Measurements from ENCODE around the gene KLHL7. TPM values are rescaled to one million over a fixed set of nuclear protein-coding genes. Genes with fewer than 3 reads are reported as not detected.

The KLHL7 gene
- total RNA-seq, 1 experiment from 2014 or later = 20.6 TPM

- no TSS peak for BruUV-seq (replicated peaks)
- intact Hi-C loops (cut with micrococcal nuclease) = no loop called here
- no peak for TF ChIP-seq CEBPB (IDR thresholded peaks at IDR 0.05; ENCODE audit: low read depth)
- TF ChIP-seq, protein P1, sequence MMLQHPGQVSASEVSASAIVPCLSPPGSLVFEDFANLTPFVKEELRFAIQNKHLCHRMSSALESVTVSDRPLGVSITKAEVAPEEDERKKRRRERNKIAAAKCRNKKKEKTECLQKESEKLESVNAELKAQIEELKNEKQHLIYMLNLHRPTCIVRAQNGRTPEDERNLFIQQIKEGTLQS (IDR thresholded peaks at IDR 0.05) = no peak
- TF ChIP-seq POLR2AphosphoS5 (IDR thresholded peaks at IDR 0.05; ENCODE audit: low read depth, low read length) = no peak
- TF ChIP-seq ZFX (IDR thresholded peaks at IDR 0.05) = no peak
- Histone ChIP-seq H3K27me3 (ENCODE audit: insufficient read depth, low read length) (no peaks in the 10 kb centered on the region), H3K9ac (ENCODE audit: low read length) (no peak overlapping the region), H3K4me2 (ENCODE audit: low read length) (no peak overlapping the region), H3K79me2 (ENCODE audit: insufficient read depth, low read length) (no peaks in the 10 kb centered on the region), H3K27ac (ENCODE audit: low read depth, low read length) (no peak overlapping the region), H2AFZ (ENCODE audit: low read depth, low read length, poor library complexity, severe bottlenecking) (no peak overlapping the region), H3K36me3 (ENCODE audit: control insufficient read depth in 1 of 2, insufficient read depth in 2 of 2, low read length in 2 of 2) (no peaks in the 10 kb centered on the region), H4K20me1 (ENCODE audit: insufficient read depth) (no peaks in the 10 kb centered on the region), H3K4me3 (replicated peaks in 1 of 2; ENCODE audit: low read depth in 1 of 2, low read length in 2 of 2) (no peak overlapping the region), H3K9me3 (ENCODE audit: control insufficient read depth in 1 of 2, insufficient read depth in 1 of 2, low read depth in 1 of 2, low read length in 2 of 2) (no peaks in the 10 kb centered on the region; a peak in 1 of 4 replicates), H3K4me1 (ENCODE audit: control insufficient read depth in 1 of 2, insufficient read depth in 2 of 2, low read length in 2 of 2) (no peaks in the 10 kb centered on the region), H3K9me2 (ENCODE audit: insufficient read depth) (no peaks in the 10 kb centered on the region)
- CTCF ChIA-PET = no interaction called here
- ATAC-seq (no peak), DNase-seq (ENCODE audit: low read depth, low spot score) (no peak)
- POLR2A ChIA-PET = no interaction called here
- RAD21 ChIA-PET (ENCODE audit: low non-redundant PET in 1 of 2, low total read pairs in 2 of 2, uncharacterized antibody in 2 of 2, unreplicated experiment in 2 of 2) = no interaction called here
These were observed 12.0 kb upstream of the KLHL7 start for GRCh38 chr7:23093546-23093945.

DNA sequence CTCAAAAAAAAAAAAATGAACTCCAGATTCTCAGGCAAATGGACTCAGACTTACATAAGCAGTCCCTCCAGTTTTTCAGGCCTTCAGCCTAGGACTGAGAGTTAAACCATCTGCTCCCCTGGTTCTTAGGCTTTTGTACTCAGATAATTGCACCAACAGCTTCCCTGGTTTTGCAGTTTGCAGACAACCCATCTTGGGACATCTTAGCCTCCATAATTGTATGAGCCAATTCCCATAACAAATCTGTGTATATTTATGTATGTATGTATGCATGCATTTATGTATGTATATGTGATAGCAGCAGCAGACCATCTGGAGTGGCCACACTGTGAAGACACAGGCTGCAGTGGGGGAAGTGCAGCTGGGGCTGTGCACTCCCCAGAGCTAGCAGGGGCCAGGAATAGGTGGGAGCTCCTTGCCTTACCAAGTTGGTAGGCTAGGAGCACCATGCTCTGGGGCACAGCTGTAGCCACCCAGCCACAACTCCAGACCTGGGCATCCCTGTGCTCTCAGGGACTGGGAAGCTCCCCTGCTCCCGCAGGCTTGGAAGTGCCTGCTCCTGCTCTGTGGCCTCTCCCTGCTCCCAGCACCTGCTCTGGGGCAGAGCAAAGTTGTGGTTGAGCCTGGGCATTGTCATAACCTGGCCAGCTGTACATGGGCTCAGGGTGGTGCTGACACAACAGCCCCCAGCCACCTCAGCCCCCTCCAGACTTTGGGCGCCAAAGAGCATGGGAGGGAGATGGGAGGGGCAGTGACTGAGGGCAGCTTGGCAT lies 8.9 kb upstream of the KLHL7 start:
- no peak for ATAC-seq
- Histone ChIP-seq H3K4me3 (replicated peaks in 1 of 2; ENCODE audit: low read depth in 1 of 2, low read length in 2 of 2) (no peak overlapping the region), H3K79me2 (ENCODE audit: insufficient read depth, low read length) (no peaks in the 10 kb centered on the region), H2AFZ (ENCODE audit: low read depth, low read length, poor library complexity, severe bottlenecking) (no peak overlapping the region), H3K9me3 (ENCODE audit: control insufficient read depth in 1 of 2, insufficient read depth in 1 of 2, low read depth in 1 of 2, low read length in 2 of 2) (no peaks in the 10 kb centered on the region; a peak in 1 of 4 replicates), H3K9me2 (ENCODE audit: insufficient read depth) (no peaks in the 10 kb centered on the region), H3K36me3 (ENCODE audit: control insufficient read depth in 1 of 2, insufficient read depth in 2 of 2, low read length in 2 of 2) (no peaks in the 10 kb centered on the region), H4K20me1 (ENCODE audit: insufficient read depth) (no peaks in the 10 kb centered on the region), H3K9ac (ENCODE audit: low read length) (no peak overlapping the region), H3K4me1 (ENCODE audit: control insufficient read depth in 1 of 2, insufficient read depth in 2 of 2, low read length in 2 of 2) (no peaks in the 10 kb centered on the region), H3K27me3 (ENCODE audit: insufficient read depth, low read length) (no peaks in the 10 kb centered on the region), H3K4me2 (ENCODE audit: low read length) (no peak overlapping the region), H3K27ac (ENCODE audit: low read depth, low read length) (no peak overlapping the region)
- intact Hi-C loops (cut with micrococcal nuclease) = no loop called here
- no peak for DNase-seq (ENCODE audit: low read depth, low spot score)
- CTCF ChIA-PET = interaction anchor here (1.1 kb wide), 1 partner anchor 11 kb away, joined by 3 read pairs; no protein-coding TSS in a partner anchor
- BruUV-seq (replicated peaks) = no TSS peak
- TF ChIP-seq, protein P2, sequence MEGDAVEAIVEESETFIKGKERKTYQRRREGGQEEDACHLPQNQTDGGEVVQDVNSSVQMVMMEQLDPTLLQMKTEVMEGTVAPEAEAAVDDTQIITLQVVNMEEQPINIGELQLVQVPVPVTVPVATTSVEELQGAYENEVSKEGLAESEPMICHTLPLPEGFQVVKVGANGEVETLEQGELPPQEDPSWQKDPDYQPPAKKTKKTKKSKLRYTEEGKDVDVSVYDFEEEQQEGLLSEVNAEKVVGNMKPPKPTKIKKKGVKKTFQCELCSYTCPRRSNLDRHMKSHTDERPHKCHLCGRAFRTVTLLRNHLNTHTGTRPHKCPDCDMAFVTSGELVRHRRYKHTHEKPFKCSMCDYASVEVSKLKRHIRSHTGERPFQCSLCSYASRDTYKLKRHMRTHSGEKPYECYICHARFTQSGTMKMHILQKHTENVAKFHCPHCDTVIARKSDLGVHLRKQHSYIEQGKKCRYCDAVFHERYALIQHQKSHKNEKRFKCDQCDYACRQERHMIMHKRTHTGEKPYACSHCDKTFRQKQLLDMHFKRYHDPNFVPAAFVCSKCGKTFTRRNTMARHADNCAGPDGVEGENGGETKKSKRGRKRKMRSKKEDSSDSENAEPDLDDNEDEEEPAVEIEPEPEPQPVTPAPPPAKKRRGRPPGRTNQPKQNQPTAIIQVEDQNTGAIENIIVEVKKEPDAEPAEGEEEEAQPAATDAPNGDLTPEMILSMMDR (IDR thresholded peaks at IDR 0.05 in 2 of 3, conservative IDR thresholded peaks at IDR 0.05 in 1 of 3; ENCODE audit: borderline replicate concordance in 1 of 3, insufficient read depth in 1 of 3, low read depth in 2 of 3, low read length in 2 of 3) = no peak
- TF ChIP-seq, protein P1 (IDR thresholded peaks at IDR 0.05) = no peak
- TF ChIP-seq ELF1 (IDR thresholded peaks at IDR 0.05; ENCODE audit: borderline replicate concordance, low read depth) (no peak), EZH2phosphoT487 (IDR thresholded peaks at IDR 0.05; ENCODE audit: borderline replicate concordance) (no peak), CBX3 (IDR thresholded peaks at IDR 0.05; ENCODE audit: low read depth) (no peak), FOSL1 (IDR thresholded peaks at IDR 0.05; ENCODE audit: low read depth) (no peak)
- TF ChIP-seq, protein P3, sequence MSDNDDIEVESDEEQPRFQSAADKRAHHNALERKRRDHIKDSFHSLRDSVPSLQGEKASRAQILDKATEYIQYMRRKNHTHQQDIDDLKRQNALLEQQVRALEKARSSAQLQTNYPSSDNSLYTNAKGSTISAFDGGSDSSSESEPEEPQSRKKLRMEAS (IDR thresholded peaks at IDR 0.05) = no peak
- RAD21 ChIA-PET (ENCODE audit: low non-redundant PET in 1 of 2, low total read pairs in 2 of 2, uncharacterized antibody in 2 of 2, unreplicated experiment in 2 of 2) = no interaction called here
- POLR2A ChIA-PET = no interaction called here

Data from HCT116 (cell line).